Activated naive CD4-positive, alpha-beta T cell (primary cell): ENCODE measurements around the gene SHMT1.
"Not testable (repeated sequence)": the region's sequence is repeated elsewhere in the genome, so short reads cannot be mapped to it uniquely, and the experiment has no call there.

Experiments
- DNase-seq, 4 experiments: peaks; one replicate each; lab custom pipeline; 2025; lab: John Stamatoyannopoulos, UW

Gene SHMT1

DNA sequence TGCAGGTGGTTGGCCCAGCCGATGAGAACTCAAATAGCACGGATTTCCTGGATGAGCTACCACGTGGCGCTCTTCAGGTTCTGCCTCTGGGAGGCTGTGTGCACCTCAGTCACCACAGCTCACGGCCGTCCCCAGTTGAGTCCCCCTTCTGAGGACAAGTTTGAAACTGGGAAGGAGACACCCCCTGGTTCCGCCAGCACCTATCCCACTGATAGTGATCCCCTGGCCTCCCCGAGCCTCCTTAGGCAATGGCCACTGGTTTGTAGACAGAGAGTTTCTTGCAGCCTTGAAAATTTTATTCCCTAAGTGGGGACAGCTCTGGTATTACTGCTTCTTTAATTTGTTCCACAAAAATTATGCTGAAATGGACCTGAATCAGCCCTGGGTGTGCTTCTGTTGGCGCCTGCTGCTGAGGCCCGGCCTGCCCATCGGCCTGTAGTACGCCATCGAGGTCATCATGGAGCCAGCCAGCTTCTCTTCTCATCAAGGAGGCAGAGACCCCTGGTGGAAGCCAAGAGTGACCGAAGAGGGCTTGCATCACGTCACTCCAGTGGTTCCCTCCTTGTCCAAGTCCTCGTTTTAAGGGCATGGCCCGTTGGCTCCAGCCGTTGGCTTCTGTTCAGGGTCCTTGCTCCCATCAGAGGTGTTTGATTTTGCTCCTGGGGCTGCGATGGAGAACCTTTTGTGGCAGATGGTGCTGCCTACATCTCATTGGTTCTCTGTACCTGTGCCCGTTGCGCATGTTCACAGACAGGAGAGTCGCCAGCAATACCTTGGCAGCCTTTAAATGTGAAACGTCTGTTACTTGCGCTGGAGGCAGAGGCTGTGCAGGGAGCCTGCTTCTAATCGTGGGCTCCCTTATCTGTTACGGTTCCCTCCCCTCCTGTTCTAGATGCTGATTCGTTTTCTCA lies 39.0 kb downstream of the SHMT1 start:
- DNase-seq = no peak

- DNase-seq = no peak
Measured at GRCh38 chr17:18323507-18324139, 39.7 kb downstream of the SHMT1 start.

GRCh38 chr17:18323007-18323406 lies 40.3 kb downstream of the SHMT1 start:
- DNase-seq = no peak

DNA sequence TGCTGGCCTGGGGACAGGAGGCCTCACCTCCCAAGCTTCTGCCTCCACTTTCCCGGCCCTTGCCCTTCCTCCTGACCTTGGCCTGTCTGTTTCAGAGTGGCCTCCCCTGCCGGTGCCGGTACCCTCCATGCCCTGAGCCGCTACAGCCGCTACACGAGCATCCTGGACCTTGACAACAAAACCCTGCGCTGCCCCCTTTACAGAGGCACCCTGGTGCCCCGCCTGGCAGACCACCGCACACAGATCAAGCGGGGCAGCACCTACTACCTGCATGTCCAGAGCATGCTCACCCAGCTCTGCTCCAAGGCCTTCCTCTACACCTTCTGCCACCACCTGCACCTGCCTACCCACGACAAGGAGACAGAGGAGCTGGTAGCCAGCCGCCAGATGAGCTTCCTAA lies 40.8 kb downstream of the SHMT1 start:
- no peak for DNase-seq

DNA sequence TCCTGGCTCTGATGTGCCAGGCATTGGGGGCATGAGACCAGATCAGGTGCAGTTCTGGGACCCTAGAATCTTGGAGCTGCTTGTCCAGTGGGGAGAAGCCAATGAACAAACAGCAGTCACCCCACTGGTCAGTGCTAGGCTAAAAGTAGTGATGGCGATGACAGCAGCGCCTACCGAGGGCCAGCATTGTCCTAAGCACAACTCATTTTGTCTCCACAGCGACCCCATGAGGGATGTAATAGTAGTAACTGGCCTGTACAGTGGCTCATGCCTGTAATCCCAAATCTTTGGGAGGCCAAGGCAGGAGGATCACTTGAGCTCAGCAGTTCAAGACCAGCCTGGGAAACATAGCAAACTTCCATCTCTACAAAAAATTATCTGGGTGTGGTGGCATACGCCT lies 42.0 kb downstream of the SHMT1 start:
- DNase-seq = no peak

- DNase-seq = no peak
Measured at GRCh38 chr17:18320301-18320700, 43.0 kb downstream of the SHMT1 start.

DNA sequence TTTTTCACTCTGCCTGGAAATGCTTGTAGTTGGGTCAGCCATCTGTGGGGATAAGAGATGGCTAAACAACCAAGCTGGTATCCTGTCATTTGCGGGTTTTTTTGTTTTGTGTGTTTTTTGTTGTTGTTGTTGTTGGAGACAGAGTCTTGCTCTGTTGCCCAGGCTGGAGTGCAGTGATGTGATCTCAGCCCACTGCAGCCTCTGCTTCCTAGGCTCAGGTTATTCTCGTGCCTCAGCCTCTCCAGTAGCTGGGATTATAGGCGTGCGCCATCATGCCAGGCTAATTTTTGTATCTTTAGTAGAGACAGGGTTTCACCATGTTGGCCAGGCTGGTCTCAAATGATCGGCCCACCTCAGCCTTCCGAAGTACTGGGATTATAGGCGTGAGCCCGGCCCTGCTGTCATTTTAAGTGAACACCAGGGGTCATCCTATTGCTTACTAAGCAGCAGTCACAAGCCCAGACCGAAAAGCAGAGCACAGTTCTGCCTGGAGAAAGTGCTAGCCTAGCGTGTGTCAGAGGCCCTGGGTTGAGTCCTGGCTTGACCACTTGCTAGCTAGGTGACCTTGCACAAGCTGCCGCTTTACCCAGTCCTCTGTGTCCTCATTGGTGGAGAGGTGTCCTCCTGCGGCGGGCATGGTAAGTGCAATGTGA lies 43.6 kb downstream of the SHMT1 start:
- DNase-seq = no peak

DNA sequence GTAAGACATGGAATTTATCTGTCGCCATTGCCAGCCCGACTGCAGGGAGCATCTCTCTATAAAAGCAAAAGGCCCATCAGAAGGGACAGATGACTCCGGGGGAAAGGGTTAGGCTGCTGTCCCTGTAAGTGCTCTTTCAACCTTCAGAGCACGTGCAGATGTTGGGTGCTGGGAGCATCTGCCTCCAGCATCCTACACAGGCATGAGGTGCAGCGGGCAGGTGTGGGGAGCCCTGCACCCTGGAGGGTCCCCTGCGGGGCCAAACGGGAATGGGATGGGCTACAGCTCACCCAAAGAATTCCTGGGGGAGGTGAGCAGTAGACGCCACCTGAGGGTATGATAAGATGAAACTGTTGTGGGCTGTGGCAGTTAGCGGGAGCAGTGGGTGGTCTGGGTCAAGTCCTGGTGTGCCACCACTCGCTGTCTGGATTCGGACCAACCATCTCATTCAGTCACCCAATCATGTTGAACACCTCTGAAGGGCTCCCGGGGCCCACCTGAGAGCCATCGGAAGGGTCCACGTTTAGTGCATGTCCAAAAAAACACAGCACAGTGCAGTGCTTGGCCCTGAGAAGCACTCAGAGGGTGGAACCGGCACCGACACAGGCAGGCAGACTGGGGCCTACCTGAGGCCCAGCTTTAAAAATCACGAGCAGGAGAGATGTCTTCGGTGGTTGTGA lies 44.4 kb downstream of the SHMT1 start:
- DNase-seq = no peak

DNA sequence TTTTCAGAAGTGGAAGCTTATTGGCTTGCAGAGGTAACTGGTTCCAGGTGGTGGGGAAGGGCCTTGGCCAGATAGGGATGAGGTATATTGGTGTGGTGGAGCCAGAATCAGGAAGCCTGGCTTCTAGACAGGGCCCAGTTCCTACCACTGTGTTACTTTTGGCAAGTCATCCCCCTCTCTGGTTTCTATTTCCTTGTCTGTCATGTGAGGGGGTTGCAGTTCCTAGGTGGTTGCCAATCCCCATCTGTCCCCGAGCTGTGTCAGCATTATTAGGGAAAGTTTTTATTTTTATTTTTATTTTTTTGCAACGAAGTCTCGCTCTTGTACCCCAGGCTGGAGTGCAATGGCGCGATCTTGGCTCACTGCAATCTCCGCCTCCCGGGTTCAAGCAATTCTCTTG lies 45.2 kb downstream of the SHMT1 start:
- DNase-seq = no peak

DNA sequence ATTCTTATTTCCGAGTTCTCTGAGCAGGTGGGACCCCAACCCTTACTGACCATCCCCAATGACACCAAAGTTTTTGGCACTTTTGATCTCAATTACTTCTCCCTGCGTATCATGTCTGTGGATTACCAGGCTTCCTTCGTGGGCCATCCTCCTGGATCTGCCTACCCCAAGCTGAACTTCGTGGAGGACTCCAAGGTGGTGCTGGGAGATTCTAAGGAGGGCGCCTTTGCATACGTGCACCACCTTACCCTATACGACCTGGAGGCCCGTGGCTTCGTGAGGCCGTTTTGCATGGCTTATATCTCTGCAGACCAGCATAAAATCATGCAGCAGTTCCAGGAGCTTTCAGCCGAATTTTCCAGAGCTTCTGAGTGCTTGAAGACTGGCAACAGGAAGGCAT lies 47.4 kb downstream of the SHMT1 start:
- no peak for DNase-seq

- peak in 1 of 4 experiments; percentile 53 for DNase-seq
Measured at GRCh38 chr17:18315562-18315922, 47.8 kb downstream of the SHMT1 start.

GRCh38 chr17:18314731-18315561 lies 48.4 kb downstream of the SHMT1 start, which contains the start of the genes SMCR8 and TOP3A:
TSS of gene SMCR8 (plus strand) at chr17:18315293. CDS start at chr17:18315790, 497 bp downstream.
TSS of gene TOP3A (minus strand) at chr17:18314994. CDS start at chr17:18314778, 216 bp downstream.
- DNase-seq = peak; percentile 88 to 95 (median 94)

- peak in 1 of 4 experiments; percentile 29 for DNase-seq
Measured at GRCh38 chr17:18314059-18314730, 49.2 kb downstream of the SHMT1 start.

DNA sequence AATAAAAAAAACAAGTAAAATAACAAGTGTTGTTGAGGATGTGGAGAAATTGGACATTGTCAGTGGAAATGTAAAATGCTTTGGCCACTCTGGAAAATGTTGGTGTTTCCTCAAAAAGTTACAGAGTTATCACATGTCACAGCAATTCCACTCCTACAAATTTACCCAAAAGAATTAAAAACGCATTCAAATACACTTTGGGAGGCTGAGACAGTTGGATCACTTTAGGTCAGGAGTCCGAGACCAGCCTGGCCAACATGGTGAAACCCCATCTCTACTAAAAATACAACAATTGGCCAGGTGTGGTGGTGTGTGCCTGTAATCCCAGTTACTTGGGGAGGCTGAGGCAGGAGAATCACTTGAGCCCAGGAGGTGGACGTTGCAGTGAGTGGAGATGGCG lies 54.1 kb downstream of the SHMT1 start:
- DNase-seq = no peak

DNA sequence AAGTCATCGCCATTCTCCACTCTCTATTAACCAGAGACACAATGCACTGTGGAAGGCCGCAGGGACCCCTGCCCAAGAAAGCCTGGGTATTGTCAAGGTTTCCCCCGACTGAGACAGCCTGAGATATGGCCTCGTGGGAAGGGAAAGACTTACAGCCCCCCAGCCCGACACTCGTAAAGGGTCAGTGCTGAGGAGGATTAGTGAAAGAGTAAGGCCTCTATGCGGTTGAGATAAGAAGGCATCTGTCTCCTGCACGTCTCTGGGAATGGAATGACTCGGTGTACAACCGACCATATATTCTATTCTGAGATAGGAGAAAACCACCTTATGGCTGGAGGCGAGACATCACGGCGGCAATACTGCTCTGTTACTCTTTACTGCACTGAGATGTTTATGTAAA lies 60.1 kb downstream of the SHMT1 start:
- DNase-seq = not testable (repeated sequence)

- no peak for DNase-seq
Measured at GRCh38 chr17:18300725-18301480, 62.4 kb downstream of the SHMT1 start.

DNA sequence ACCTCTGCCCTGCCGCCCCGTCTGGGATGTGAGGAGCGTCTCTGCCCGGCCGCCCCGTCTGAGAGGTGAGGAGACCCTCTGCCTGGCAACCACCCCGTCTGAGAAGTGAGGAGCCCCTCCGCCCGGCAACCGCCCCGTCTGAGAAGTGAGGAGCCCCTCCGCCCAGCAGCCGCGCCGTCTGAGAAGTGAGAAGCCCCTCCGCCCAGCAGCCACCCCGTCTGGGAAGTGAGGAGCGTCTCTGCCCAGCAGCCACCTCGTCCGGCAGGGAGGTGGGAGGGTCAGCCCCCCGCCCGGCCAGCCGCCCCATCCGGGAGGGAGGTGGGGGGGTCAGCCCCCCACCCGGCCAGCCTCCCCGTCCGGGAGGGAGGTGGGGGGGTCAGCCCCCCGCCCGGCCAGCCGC lies 65.3 kb downstream of the SHMT1 start:
- DNase-seq = not testable (repeated sequence)

GRCh38 chr17:18291718-18292540 lies 71.4 kb downstream of the SHMT1 start:
- no peak for DNase-seq

DNA sequence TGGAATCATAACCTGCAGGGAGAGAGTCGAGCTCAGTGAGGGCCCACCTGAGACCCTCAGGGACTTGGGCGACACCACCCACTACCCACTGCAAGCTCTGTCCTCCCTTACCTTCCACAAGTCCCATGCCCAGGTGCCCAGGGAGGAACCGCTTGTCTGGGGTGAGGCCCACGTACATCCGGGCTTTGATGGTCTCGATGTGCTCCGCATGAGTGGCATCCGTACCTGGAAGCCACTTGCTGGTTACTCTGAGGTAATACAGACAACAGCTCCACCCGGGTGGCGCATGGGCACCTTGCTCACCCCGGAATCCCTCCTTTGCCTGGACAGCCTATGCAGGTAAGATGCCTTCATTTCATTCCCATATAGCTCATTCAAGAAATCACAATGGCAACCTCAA lies 78.1 kb downstream of the SHMT1 start:
- no peak for DNase-seq
